ENCODE data around the gene IARS2.
A peak's percentile ranks its signal among the peaks of the same experiment; 100 is the strongest.
"Not testable (repeated sequence)": the region's sequence is repeated elsewhere in the genome, so short reads cannot be mapped to it uniquely, and the experiment has no call there.

Gene IARS2

GRCh38 chr1:220094016-220094911, at the start of gene IARS2:
IARS2 (plus strand) TSS chr1:220094132; CDS start chr1:220094217, 85 bp downstream.
- DNase-seq = peak; percentile 95

DNA sequence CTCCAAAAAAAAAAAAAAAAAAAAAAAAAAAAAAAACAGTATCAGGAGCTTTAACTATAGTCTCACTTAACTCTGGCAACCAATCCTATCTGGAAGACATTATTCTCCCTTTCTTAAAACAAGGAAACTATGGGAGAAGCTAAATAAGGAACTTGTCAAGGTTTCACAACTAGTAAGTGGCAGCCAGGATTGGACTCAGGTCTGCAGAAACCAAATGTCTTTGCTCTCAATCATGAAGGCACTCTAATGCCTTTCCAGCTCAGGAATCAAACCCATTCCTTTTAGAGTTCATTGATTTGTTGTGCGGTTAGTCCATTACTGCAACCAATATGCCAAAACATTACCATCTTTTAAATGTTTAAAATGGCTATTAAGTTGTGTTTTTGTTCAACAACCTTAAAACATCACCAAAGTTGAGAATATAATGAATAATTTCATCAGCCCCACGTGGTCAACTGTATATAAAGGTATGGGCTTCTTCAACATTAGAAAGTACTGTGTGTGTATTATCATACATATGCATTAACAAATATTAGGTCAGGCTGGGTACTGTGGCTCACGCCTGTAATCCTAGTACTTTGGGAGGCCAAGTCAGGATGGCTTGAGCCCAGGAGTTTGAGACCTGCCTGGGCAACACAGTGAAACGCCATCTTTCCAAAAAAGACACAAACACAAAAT, 49.1 kb upstream of the IARS2 start:
- no peak for DNase-seq

DNA sequence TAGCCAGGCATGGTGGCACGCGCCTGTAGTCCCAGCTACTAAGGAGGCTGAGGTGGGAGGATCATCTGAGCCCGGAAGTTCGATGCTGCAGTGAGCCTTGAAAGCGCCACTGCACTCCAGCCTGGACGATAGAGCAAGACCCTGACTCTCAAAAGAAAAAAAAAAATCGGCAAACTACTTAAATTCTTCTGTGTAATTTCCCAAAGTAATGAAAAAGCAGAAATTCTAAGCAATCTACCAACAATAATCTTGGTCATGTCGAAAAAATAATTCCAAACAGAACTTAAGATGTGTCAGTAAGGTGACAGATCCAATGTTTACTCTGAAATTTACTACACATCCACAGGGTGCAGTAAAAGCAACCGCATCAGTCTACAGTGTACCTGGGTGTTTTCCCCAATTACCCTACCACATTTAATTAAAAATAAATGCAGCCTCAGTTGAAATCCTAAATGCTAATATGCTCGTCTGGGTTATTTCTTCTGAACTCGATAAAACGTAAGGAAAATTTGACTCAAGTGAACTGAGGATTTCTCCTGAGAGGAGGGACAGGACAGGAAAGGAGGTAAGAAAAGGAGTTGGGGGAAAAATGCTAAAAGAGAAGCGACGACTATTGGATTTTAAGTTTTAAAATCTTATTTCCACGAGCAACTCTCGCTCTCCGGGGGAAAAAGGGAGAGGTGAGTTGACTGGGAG, 48.4 kb upstream of the IARS2 start:
- peak; percentile 28 for DNase-seq

DNA sequence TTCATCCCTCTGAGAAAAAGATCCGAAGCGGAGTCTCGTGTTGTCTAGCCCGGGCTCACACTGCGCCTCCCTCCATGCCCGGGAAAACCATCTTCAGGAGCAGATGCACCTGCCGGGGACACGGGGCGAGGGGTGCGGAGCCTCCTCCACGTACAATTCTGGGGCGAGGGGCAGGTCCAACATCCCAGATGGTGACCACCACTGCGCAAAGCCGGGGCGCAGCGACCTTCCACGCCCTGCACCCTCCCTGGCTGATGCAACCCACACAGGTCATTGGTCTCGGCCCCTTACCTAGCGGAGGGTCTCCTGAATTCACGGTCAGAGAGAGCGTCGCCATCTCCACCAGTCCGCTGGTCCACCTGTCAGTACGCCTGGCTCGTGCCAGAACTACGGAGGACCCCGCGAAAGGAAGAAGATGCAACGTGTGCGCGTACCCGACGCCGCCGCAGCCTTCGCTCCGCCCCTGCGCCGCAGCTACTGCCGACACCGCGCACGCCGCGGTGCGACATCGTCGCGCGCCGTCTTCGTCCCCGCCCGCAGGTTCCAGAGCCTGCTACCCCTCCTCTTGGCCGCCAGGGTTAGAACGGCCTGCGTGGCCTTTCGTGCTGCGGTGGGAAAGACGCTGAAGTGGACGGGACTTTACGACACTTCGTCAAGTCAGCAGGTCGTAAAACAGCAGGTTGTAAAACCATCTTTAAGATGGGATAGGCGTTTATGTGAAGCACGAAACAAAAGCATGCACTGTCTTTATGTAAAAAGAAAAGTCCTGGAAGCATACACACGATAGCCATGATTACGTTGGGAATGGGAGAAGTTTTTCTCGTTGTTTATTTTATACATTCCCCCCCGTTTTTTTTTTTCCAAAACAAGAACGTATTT, 47.6 kb upstream of the IARS2 start, which contains the start of gene EPRS1:
Gene EPRS1, minus strand, starts transcription at position 454 of the 879 bp plus-strand sequence. Its CDS starts 117 bp downstream, at position 337.
- peak; percentile 96 for DNase-seq

DNA sequence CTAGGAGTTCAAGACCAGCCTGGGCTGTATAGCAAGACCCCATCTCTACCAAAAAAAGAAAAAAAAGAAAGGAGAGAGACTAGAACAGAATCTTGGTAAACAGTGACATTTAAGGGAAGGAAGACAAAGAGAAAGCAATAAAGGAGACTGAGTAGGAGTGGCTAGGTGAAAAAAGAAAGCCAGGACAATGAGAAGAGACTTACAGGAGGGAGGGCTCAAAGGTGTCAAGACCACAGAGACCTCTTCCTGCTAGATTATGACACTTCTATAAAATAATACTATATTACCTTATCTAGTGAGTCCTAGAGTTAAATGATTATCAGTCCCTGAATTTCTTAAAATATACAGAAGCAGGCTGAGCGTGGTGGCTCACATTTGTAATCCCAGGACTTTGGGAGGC, 37.6 kb upstream of the IARS2 start:
- peak; percentile 30 for DNase-seq

- no peak for DNase-seq
Measured at GRCh38 chr1:220060876-220061275, 33.1 kb upstream of the IARS2 start.

DNA sequence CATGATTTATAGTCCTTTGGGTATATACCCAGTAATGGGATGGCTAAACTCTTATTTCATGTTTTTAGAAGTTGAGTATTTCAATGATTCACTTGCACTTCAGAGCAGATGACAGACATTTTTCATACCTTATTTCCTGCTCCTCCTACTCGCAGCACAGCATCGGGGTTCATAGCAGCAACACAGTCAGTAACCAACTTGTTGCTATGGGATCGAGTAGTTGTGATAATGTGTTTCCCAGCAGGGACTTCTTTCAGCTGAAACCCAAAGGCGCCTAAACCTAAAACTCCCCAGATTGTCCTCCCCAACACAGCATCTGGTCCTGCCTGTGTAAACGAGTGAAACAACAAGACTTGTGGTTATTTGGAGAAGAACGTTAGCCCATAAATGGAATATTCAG, 31.3 kb upstream of the IARS2 start:
- DNase-seq = no peak

DNA sequence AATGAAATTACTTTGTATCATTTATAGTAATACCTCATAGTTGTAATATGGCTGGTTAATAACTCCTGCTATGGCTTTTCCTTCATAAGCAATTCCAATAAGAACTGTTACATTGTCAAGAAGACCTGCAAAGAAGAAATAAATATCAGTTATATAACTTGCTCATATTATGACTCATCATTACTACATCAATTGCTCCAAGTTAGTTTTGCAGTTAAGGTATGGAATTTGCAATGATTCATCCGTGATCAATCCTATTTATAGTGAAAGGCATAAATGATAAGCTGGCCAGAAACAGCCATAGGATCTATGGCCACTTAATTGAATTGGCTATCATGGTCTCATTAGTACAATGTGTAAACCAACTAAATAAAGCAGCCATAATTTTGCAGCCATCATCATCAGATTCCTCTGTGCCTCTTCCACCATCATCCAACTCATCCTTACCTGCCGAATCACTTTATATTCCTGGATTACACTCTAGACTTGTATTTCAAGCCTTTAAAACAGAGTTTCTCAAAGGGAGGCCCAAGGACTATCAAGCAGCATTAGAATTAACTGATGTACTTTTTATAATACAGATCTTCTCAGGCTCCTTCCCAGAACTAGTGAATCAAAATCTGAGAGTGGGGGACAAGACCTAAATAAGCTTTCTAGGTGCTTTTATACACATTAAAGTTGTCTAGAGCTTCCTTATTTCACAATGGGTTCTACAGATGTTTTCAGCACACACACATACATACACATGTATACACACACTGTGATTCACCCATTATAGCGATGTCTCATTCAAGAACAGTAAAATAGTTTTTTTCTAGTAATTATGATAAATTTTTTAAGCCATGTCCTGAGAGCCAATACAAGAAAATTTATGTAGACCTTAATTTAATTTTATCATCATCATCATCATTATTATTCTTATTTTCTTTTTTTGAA, 26.4 kb upstream of the IARS2 start:
- no peak for DNase-seq

GRCh38 chr1:220076861-220077762, 16.8 kb upstream of the IARS2 start:
- DNase-seq = no peak

GRCh38 chr1:220077887-220078286, 16.0 kb upstream of the IARS2 start:
- DNase-seq = no peak

DNA sequence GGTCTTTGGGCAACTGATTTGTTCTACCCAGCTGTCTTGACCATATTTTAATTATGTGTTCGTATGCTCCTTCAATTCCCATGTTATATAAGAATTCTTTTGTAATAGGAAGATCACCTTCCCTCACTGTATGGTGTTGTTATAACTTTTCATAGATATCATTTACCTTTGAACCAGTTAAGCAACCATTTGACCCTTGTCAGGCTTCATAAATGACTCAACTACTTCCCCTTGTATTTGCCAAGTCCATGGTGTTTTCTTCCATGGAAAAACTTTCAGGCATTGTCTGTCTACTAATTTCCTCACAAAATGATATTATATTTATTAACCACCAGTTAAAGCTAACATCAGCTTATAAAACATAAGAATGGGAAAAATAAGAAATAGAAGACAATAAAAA, 9.5 kb upstream of the IARS2 start:
- DNase-seq = no peak

GRCh38 chr1:220086261-220086686, 7.7 kb upstream of the IARS2 start:
- DNase-seq = peak; percentile 3

GRCh38 chr1:220089650-220090556, 4.0 kb upstream of the IARS2 start, which contains the start of gene BPNT1:
BPNT1 (minus strand) TSS chr1:220089788; CDS start chr1:220079846, 9,942 bp downstream.
- DNase-seq = peak; percentile 99

GRCh38 chr1:220092694-220093093, 1.2 kb upstream of the IARS2 start:
- DNase-seq = no peak

DNA sequence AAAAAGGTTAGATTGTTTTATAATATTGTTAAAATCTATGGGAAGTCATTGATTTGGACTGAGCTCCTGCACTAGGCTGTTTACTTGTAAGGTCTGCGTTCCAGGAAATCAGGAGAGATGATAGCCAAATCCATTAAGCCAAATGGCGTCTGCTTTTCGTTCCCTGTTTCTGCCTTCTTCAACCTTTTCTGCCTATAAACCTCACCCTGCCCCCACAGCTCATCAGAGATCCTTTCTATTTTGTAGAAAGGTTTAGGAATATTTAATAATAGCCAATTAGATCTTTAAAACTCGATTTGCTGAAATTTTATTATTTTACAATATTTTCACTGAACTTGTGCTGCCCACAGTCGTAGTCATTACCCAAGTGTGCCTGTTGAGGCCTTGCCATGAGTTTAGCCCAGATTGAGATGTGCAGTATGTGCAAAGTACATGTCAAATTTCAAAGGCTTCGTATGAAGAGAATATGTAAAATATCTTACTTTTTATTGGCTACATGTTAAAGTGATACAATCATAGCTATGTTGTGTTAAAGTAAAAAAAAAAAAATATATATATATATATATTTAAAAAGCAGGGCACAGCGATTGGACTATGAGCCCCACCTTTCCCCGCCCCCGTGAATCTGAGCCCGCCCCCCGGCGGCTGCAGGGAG, 444 bp upstream of the IARS2 start:
- DNase-seq = no peak

GRCh38 chr1:220099826-220100225, 5.9 kb downstream of the IARS2 start:
- no peak for DNase-seq

GRCh38 chr1:220110473-220110872, 16.5 kb downstream of the IARS2 start:
- DNase-seq = not testable (repeated sequence)

DNA sequence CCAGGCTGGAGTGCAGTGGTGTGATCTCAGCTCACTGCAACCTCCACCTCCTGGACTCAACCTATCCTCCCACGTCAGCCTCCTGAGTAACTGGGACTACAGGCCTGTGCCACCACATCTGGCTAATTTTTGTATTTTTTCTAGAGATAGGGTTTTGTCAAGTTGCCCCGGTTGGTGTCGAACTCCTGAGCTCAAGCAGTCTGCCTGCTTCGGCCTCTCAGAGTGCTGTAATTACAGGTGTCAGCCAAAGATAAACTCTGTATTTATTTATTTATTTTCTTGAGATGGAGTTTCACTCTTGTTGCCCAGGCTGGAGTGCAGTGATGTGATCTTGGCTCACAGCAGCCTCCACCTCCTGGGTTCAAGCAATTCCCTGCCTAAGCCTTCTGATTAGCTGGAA, 18.7 kb downstream of the IARS2 start:
- not testable (repeated sequence) for DNase-seq
